Choroid plexus epithelial cell (primary cell): Measurements from ENCODE around the gene DENND1B.

Source experiments
- DNase-seq: peaks from one replicate; pipeline ENCODE4 v3.0.0-alpha.2; 2010; ENCODE audit warnings: low read depth
- H3K4me3 ChIP-seq: 2 replicates; pipeline ENCODE4 v1.5.1; 2011; ENCODE audit warnings: low read depth, mild to moderate bottlenecking, control low read depth, low read length, moderate library complexity
- CTCF ChIP-seq: conservative IDR thresholded peaks from 2 replicates; pipeline ENCODE4 v1.5.1; 2011; ENCODE audit warnings: low read depth, mild to moderate bottlenecking, control low read depth, inconsistent platforms, low read length, moderate library complexity

Gene DENND1B

DNA sequence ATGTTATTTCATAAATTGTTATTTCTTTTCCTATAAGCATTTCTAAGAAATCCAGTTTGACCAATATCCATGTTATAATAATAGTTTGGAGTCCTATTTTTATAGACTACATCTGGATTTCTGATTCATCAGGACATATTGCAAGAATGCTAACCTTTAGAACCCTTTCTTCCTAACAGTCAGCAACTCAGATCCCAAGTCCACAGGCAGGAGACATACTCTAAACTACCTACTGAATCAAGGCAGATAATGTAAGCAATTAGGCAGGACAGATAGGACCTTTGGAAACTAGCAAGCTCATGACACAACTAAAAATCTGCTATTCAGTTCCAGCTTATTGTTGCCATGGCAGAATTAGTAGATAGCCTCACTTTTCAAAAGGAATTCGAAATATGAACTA is 104.1 kb downstream of the DENND1B start:
- no peak for TF ChIP-seq CTCF
- H3K4me3 ChIP-seq = no peak overlapping the region
- peak; percentile 42 for DNase-seq

GRCh38 chr1:197666769-197667285 is 108.5 kb downstream of the DENND1B start:
- no peak for DNase-seq
- no peak for TF ChIP-seq CTCF
- H3K4me3 ChIP-seq = no peak overlapping the region

DNA sequence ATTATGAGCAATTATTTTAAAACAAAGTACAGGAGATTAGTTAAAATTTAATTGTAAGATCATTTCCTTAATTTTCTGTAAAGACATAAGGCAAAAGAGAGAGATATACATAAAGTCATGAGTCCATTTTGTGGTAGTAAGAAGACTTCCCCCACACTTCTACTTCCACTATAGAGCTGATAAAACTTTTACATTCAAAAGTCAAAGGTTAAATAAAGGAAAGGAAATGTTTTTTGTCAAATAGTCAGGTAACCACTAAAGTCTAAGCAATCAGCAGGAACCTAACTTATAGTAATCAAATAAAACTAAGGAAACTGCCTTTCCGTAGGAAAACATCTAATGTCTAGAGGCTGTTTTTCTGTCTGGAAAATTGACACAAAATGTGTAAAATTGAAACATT is 110.9 kb downstream of the DENND1B start:
- no peak for TF ChIP-seq CTCF
- no peak overlapping the region for H3K4me3 ChIP-seq

DNA sequence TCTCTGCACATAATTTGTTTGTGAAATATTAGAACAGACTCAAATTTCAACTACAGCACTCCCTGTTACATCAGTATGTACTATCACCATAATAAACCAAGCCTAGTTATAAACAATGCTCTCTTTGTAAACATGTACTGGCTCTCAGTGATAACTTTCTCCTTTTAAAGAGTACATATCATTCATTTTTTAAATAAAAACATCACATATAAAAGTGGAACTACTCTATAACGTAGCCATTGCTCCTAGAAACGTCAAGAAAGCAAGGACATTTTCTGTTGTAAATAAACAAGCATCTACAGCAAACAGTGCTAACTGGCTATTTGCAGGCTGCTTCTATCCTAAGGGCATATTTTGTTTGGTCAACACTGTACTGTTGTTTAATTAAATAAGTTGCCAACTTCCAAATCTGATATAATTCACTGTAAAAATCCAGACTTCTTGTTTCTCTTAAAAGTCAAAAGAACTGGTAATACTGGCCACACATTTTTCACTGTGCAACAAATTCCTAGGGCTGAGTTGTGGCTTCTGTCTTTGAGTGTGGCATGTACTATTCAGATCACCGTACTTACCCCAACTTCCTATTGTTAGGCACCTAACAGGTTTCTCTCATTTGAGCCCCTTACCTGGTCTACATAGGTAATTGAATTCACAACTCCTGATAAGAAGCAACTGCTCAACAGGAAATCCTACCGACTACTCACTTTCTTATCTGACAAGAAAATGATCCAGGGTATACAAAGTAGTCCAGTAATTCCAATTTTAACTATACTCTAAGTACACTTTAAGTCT is 111.9 kb downstream of the DENND1B start:
- TF ChIP-seq CTCF = no peak

More for the DNA sequence above, 110.9 kb downstream of the DENND1B start:
- no peak for DNase-seq

GRCh38 chr1:197660389-197660788 is 114.9 kb downstream of the DENND1B start:
- no peak overlapping the region for H3K4me3 ChIP-seq
- no peak for DNase-seq
- TF ChIP-seq CTCF = no peak

More for the DNA sequence above, 111.9 kb downstream of the DENND1B start:
- H3K4me3 ChIP-seq = no peak overlapping the region
- peak; percentile 4 for DNase-seq

DNA sequence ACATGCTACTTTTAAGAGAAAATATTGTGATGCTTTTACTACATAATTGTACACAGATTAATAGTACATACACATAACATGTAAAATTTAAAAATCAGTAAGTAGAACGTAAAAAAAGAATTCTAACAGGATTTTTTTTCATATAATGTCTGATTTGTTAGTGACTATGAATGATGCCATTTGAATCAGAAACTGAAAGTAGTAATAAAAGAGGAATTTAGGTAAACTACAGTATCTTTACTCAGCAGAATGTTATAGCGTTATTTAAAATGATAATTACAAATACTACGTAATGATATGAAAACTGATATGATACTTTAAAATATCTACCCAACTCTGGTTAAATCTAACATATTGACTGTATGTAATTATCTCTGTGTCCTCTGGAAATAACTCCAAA is 116.1 kb downstream of the DENND1B start:
- no peak for DNase-seq
- no peak for TF ChIP-seq CTCF
- H3K4me3 ChIP-seq = no peak overlapping the region

DNA sequence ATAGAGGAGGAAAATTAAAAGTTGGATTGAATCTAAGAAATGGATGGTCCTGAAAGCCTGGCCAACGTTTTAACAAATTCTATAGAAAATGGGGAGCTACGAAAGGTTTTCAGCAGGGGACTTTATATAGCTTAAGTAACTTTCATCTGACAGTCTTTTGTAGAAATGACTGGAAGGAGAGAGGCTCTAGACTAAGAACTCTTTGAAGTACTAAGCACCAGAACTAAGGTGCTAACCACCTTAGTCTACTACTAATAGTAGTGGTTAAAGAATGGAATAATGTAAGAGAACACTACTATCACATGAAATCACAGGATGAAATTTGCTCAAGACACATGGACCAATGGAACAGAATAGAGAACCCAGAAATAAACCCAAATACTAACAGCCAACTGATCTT is 126.1 kb downstream of the DENND1B start:
- no peak for TF ChIP-seq CTCF
- DNase-seq = no peak
- no peak overlapping the region for H3K4me3 ChIP-seq
